Measurements from ENCODE around the gene CAMK1D. TPM values are rescaled to one million over a fixed set of nuclear protein-coding genes. Genes with fewer than 3 reads are reported as not detected.

Gene CAMK1D
- total and polyA plus RNA-seq, 2 donors (not counting 3 experiments of a cell fraction or from before 2014, with no cell fraction given), result 0.37 to 4.2 TPM

- Histone ChIP-seq H3K79me2 (ENCODE audit: control insufficient read depth, insufficient read depth, low read length) (no peaks in the 10 kb centered on the region), H3K27me3 (ENCODE audit: control insufficient read depth in 2 of 2, insufficient read depth in 2 of 2, low read length in 2 of 2) (peaks cover 4 to 6% of the 10 kb centered on the region in 2 experiments), H3K4me2 (ENCODE audit: insufficient read depth, low read length) (no peak overlapping the region), H3K36me3 (ENCODE audit: control insufficient read depth in 2 of 2, extremely low read depth in 1 of 2, insufficient read depth in 2 of 2, low read length in 2 of 2) (no peaks in the 10 kb centered on the region), H3K9me3 (replicated peaks; ENCODE audit: control insufficient read depth, insufficient read depth, low read length) (no peaks in the 10 kb centered on the region), H4K20me1 (replicated peaks; ENCODE audit: control insufficient read depth, extremely low read depth, insufficient read depth, low read length) (no peaks in the 10 kb centered on the region), H3K27ac (ENCODE audit: insufficient read depth, low read depth, low read length) (no peak overlapping the region), H3K9ac (replicated peaks; ENCODE audit: extremely low read depth, insufficient read depth, low read length) (no peak overlapping the region), H2AFZ (ENCODE audit: low read depth, low read length) (no peak overlapping the region), H3K9me1 (replicated peaks; ENCODE audit: control insufficient read depth, extremely low read depth, insufficient read depth, low read length) (no peaks in the 10 kb centered on the region), H3K4me1 (ENCODE audit: control insufficient read depth, extremely low read depth, insufficient read depth, low read length) (no peaks in the 10 kb centered on the region), H3K4me3 (replicated peaks in 1 of 3; ENCODE audit: insufficient read depth in 1 of 3, low read depth in 1 of 3, low read length in 3 of 3) (no peak overlapping the region)
- no peak for DNase-seq (ENCODE audit: low read depth, low spot score)
- BruUV-seq (replicated peaks), result no TSS peak
- dilution Hi-C loops (cut with MboI; ENCODE audit: extremely low pct_ligation_motif_present, low sequenced_read_pairs) (no loop called here), intact Hi-C loops (cut with micrococcal nuclease) (no loop called here)
- no peak for TF ChIP-seq MYC (IDR thresholded peaks at IDR 0.05; ENCODE audit: low read depth, low read length)
- TF ChIP-seq, protein P1, sequence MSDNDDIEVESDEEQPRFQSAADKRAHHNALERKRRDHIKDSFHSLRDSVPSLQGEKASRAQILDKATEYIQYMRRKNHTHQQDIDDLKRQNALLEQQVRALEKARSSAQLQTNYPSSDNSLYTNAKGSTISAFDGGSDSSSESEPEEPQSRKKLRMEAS (IDR thresholded peaks at IDR 0.05; ENCODE audit: insufficient read depth, insufficient read length), result no peak
- TF ChIP-seq POLR2AphosphoS5 (IDR thresholded peaks at IDR 0.05; ENCODE audit: insufficient read depth, low read depth, low read length), result no peak
- no peak for TF ChIP-seq EZH2 (IDR thresholded peaks at IDR 0.05; ENCODE audit: borderline replicate concordance, low read depth, low read length, severe bottlenecking)
- no peak for TF ChIP-seq FOS (IDR thresholded peaks at IDR 0.05; ENCODE audit: borderline replicate concordance, insufficient read depth, low read length)
- TF ChIP-seq GATA2 (IDR thresholded peaks at IDR 0.05; ENCODE audit: insufficient read depth, insufficient read length, low read depth, low read length), result no peak
- no peak for TF ChIP-seq JUN (IDR thresholded peaks at IDR 0.05; ENCODE audit: borderline replicate concordance, insufficient read depth, insufficient read length, low read depth)
- no peak for TF ChIP-seq POLR2A (IDR thresholded peaks at IDR 0.05; ENCODE audit: low read depth, low read length)
- TF ChIP-seq, protein P2, sequence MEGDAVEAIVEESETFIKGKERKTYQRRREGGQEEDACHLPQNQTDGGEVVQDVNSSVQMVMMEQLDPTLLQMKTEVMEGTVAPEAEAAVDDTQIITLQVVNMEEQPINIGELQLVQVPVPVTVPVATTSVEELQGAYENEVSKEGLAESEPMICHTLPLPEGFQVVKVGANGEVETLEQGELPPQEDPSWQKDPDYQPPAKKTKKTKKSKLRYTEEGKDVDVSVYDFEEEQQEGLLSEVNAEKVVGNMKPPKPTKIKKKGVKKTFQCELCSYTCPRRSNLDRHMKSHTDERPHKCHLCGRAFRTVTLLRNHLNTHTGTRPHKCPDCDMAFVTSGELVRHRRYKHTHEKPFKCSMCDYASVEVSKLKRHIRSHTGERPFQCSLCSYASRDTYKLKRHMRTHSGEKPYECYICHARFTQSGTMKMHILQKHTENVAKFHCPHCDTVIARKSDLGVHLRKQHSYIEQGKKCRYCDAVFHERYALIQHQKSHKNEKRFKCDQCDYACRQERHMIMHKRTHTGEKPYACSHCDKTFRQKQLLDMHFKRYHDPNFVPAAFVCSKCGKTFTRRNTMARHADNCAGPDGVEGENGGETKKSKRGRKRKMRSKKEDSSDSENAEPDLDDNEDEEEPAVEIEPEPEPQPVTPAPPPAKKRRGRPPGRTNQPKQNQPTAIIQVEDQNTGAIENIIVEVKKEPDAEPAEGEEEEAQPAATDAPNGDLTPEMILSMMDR (IDR thresholded peaks at IDR 0.05; ENCODE audit: extremely low read depth in 1 of 2, insufficient read depth in 1 of 2, low read depth in 1 of 2, low read length in 2 of 2), result no peak
- ChIA-PET POLR2A (no interaction called here), CTCF (interaction anchor here (1.7 kb wide), 1 partner anchor 85 kb away, joined by 5 read pairs; no protein-coding TSS in a partner anchor)
- FAIRE-seq, result no peak
These were observed 392.0 kb downstream of the CAMK1D start for GRCh38 chr10:12741360-12741804.

All from endothelial cell of umbilical vein (primary cell).